HCEC 1CT (cell line): ENCODE data around the gene GRM3.
"Not testable (repeated sequence)": the region's sequence is repeated elsewhere in the genome, so short reads cannot be mapped to it uniquely, and the experiment has no call there.

Source experiments
- DNase-seq: peaks from one replicate; pipeline ENCODE4 v3.0.0-alpha.2; 2017

The GRM3 gene

GRCh38 chr7:86643561-86644281 lies at the start of gene GRM3:
TSS of gene GRM3 (plus strand) at chr7:86643909. CDS start at chr7:86765146, 121,237 bp downstream.
- no peak for DNase-seq

DNA sequence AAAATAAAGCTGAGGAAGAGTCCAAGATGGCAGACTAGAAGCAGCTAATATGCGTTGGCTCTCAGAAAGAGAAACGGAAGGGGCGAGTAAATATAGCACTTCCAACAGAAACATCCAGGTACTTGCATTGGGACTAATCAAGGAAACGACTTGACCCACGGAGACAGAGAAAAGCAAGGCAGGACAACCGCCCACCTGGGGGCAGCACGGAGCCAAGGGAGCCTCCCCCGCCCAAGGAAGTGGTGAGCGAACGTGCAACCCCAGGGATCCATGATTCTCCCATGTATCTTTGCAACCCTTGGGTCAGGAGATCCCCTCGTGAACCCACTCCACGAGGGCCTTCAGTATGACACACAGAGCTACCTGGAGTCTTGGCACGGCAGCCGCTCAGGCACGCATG lies 45.4 kb upstream of the GRM3 start:
- DNase-seq, result no peak

DNA sequence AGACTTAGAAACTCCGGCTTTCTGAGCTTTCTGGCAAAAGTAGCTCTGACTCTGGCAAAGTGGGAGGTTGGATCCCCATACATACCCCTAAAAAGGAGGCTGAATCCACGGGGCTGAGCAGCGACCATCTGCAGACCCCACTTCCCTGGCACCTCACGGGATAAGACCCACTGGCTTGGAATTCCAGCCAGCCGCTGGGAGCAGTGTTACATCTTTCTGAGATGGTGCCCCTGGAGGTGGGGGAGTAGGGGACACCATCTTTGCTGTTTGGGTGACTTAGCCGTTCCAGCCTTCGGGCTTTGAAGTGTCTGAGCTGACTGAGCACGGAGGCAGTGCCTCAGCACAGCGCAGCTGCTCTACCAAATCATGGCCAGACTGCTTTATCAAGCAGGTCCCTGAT lies 45.0 kb upstream of the GRM3 start:
- DNase-seq, result no peak

DNA sequence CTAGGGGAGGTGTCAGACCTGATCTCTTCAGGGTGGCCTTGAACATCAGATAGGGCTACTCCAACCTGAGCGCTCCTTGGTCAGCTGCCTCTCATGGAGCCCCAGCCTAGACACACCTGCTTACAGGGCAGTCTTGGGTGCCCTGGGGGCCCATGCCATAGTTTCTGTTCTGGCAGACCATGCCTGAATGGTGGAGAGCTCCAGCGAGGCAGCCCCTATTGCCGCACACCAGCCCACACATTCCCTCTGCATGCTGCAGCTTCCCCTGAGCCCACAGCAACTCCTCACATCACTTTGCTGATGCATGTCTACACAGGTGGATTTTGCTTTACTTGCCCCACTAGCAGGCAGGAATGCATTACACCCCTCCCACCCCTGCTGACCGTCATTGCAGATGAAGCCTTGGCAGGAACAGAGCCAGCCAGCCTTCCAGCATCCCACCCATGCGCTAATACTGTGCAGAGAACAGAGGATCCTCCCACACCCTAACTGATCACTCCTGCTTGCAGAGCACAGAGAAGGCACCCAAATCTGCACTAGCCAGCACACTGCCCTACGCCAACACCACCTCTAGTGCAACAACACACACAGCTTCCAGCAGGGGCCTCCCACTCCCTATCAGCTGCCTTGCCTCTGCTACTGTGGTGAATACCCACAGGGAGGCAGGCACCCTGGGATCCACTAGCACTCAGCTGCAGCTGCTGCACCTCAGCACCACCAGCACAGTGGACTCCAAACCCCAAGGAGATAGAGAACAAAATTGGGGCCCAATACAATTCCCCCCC lies 43.0 kb upstream of the GRM3 start:
- no peak for DNase-seq

- DNase-seq, result not testable (repeated sequence)
Measured at GRCh38 chr7:86615711-86616110, 28.0 kb upstream of the GRM3 start.

DNA sequence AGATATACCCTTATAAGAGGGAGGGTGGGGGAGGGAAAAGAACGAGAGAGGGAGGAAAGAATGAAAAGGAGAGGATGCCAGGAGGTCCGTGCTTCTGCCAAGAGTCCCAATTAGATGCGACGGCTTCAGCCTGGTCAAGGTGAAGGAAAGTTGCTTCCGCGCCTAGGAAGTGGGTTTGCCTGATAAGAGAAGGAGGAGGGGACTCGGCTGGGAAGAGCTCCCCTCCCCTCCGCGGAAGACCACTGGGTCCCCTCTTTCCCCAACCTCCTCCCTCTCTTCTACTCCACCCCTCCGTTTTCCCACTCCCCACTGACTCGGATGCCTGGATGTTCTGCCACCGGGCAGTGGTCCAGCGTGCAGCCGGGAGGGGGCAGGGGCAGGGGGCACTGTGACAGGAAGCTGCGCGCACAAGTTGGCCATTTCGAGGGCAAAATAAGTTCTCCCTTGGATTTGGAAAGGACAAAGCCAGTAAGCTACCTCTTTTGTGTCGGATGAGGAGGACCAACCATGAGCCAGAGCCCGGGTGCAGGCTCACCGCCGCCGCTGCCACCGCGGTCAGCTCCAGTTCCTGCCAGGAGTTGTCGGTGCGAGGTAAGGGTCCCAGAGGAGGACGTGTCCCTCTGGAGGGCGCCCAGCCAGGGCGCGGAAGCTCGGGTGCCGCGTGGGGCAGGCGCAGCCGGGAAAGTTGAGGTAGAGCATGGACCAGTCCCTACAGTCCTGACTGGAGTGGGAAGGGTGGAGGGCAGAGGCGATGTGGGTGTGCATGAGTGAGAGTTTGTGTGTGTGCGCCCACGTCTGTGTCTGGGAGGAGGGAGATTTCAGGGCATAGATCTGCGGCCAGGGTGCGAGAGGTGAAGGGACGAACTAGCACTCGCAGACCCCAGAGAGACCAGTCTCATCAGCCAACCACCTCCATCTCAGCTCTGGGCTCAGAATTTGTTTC lies 844 bp downstream of the GRM3 start:
- DNase-seq, result no peak

DNA sequence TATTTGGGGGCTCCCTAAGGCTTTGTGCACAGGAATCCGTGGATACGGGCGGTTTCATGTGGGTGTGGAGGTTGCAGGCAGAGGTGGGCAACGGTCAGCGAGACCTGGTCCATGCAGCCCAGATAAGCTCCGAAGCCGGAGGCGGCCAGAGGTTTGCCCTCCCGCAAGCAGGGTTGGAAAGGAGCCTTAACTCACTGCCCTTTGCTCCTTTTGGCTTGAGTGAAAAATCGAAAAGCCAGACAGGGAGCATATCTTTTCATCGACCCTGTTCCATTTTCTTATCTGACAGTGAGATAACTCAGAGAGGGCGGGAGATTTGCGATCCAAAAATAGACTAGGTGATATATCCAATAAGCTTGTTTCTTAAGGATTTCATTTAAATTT lies 1.5 kb downstream of the GRM3 start:
- no peak for DNase-seq

DNA sequence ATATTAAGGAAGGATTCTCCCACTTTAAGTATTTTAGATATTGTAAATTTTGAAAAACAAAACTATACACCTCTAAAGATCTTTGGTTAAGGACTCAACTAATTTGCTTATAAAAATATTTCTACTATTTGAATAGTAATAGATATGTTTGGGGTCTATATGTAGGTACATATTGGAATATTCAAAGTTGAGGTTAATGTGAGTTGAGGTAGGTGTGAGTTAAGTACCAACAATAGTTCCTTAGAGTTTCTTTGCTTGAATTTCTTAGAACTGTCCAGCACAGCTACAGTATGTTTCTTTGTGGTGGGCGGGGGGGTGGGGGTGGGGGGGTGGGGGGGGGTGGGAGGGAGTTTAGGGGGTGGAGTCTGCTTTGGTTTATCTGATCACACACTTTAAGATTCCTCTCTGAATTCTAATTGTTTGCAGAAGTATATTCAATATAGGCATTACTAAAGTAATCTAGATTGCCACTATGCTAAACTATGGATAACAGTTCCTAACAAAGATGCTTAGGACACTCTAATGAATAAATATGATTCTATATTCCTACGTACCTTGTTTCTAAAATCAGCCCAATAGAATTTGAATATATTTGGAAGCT lies 2.1 kb downstream of the GRM3 start:
- no peak for DNase-seq

GRCh38 chr7:86647385-86648094 lies 3.8 kb downstream of the GRM3 start:
- DNase-seq, result no peak

GRCh38 chr7:86648169-86648568 lies 4.5 kb downstream of the GRM3 start:
- no peak for DNase-seq

DNA sequence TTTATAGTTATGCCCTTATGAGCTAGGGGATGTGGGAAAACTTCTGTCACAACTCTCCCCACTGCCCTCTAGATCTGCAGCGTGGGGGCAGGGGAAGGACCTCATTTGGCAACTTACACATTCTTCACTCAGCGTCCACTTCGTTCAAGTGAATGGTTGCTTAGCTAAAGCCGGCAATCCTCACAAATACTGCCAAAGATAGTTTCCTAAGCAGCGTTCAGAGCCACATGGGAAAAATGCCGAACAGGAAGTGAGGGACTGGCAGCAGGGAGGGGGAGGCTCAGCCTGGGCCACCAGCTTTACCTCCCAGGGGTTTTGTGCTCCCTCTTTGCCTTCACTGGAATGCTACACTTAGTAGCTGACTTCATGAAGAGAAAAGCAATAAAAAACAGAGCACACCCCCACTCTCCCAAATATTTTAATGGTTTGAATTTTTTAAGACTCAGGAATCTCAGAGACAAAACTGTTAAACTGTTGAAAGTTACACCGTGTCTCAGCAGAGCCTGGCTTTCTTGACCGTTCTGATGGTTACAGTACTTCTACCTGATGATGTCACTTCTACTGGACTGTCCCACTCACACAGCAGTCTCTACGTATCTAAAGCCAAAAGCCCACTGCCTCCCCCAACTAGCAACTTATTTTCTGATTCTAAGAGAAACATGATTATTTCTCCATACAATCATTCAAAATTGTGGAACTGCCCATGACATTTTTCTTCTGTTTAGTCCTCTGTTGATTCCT lies 10.4 kb downstream of the GRM3 start:
- no peak for DNase-seq

DNA sequence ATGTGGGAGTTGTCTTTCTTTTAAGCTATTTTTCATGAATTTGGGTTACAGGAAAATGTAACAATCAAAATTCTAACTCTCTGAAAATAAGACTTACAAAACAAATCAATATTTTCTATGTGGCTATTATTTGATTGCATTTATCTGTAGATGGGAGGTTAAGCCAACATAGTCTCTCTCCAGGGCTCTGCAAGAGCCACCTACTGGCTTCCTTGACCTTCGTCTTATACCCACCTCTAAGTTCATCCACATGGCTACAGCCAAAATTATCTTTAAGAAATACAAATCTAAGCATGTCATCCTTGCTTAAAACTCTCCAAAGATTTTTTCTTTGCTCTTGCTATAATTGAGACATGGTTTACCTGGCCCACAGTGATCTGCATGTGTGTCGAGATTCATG lies 14.2 kb downstream of the GRM3 start:
- no peak for DNase-seq

DNA sequence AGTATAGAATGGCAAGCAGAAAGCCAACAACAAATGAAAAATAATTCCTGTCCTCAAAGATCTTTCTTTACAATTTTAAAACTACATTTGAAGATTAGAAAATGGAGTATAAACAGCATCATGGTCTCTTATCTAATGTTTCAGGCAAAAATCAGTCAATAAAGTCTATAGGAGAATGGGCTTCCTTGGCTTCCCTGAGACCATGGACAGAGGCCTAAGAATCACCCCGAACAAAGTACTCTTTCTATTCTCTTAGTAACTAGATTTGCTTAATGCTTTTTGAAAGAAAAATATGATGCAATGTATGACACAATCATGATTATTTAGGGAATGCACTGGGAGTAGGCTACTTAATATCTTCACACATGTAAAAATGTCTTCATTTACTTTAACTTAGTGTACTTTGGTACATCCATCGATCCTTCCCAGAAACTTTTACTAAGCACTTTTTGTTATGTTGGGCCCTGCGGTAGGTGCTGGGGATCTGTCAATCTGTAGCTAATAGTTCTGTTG lies 17.3 kb downstream of the GRM3 start:
- DNase-seq, result no peak

GRCh38 chr7:86664486-86664885 lies 20.8 kb downstream of the GRM3 start:
- no peak for DNase-seq

DNA sequence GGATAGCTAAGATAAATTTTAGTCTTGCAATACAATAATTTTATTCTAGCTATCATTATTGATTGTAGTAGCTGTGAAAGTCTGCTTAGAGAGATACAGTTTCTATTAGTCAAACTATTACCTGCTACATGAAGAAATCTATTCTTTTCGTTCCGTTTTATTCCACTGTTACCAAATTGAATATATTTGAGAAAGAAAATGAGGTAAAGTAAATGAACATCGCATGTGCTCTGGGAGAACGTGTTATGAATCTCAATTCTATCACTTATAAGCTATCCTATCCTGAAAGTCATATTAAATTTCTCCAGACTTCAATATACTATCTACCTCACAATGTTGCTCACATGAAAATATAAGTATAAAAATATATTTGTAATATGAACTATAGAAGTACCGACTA lies 21.3 kb downstream of the GRM3 start:
- DNase-seq, result no peak

DNA sequence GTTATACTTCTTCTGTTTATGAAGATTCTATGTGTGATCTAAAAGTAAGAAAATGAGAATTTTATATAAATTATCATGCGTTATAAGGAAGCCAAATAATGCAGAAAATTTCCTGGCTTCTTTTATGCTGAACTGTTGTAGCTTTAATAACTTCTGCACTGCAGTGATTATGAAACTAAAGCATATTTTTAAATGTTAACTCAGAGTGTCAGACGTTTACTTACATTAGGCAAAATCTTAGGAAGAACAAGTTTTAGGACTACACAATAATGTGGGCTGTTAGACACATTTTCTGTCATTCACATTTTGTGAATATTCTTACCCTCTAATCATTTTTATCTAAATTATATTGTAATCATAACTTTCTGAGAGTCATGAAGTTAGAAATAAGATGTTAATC lies 22.0 kb downstream of the GRM3 start:
- no peak for DNase-seq

- no peak for DNase-seq
Measured at GRCh38 chr7:86667732-86668131, 24.0 kb downstream of the GRM3 start.

DNA sequence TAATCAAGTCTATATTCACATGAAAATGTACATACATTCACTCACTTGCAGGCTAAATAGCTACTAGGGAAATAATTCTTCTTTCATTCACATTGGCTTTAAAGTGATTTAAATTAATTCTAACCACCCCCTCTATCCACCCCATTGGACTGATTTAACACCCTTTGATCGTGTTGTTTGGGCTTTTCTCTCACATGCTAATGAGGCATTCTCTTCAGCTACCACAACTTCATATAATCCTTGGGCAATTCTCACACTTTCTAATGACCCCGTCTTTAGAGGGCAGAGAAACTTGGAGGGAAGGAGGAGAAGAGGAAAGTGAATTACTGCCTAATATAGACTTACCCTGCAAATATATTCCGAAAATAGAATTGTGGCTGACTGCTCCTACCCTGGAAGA lies 24.6 kb downstream of the GRM3 start:
- DNase-seq, result no peak

DNA sequence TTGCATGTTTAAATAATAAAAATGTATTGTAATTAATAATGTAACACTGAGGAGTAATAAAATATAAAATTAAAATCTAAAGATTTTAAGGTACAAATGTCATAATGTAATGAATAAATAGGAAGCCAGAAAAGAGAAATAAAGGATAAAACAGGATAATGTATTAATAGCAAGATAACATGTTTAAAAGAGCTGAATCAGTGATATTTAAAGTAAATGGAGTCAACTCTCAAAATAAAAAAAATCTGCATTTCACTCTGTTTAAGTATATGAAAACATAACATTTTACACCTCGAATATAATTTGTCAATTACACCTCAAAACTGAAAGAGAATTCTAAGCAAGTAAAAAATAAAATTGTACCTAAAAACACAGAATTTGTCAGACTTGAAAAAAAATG lies 44.1 kb downstream of the GRM3 start:
- DNase-seq, result no peak

GRCh38 chr7:86689363-86689762 lies 45.7 kb downstream of the GRM3 start:
- DNase-seq, result no peak

DNA sequence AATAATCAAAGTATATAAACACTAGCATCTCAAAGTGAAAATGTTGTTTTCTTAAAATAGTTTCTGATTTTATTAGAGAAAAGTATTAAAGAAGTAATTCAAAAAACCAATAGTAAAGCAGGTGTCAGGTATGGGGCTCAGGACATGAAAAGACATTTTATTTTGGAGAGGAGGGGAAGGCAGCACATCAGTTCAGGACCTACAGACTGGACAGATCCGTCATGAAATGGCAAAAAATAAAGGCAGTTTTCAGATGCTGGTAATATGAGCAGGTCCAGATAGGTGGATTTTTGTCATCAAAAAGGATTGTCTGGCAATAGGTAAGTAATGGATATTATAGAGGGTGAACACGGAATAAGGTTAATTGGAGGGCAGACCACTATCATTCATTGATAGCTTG lies 49.0 kb downstream of the GRM3 start:
- no peak for DNase-seq
